Keratinocyte (primary cell): Measurements from ENCODE around the gene ANTXR2.

Experiments used
- EZH2 ChIP-seq: IDR thresholded peaks from one replicate; pipeline ENCODE4 v1.6.1; 2012; ENCODE audit warnings: inconsistent platforms, mild to moderate bottlenecking, low read length, moderate library complexity
- TF ChIP-seq, protein P1 (sequence below), 3 experiments: IDR thresholded peaks in 1 of 3; conservative IDR thresholded peaks in 1 of 3; optimal IDR thresholded peaks in 1 of 3; 2 replicates in 2 of 3; 3 replicates in 1 of 3; pipeline versions ENCODE3 to v1.5.1; 2011; ENCODE audit warnings: low read length in 3 of 3, mild to moderate bottlenecking in 3 of 3, moderate library complexity in 2 of 3, control low read depth in 1 of 3, inconsistent platforms in 1 of 3; ENCODE audit not compliant: insufficient read depth in 2 of 3; ENCODE audit errors: extremely low read depth in 1 of 3

DNA sequence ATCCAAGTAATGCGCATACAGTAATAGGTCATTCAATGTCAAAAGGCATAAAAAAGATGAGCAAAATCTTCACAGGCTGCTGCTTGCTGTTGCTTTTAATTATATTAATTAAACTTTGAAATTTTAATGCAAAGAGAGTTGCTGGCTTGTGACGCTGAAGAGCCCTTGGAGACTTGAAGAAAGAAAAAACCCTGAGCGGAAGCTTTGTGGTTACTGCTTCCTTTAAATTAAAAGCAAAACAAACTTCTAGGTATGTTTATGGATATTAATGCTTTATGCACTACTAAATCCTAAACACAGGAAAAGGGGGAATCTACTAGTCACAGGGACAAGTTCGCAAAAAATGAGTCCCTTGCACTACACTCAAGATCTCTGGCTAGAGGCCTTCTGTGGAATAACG, 166.7 kb downstream of the ANTXR2 start:
- no peak for TF ChIP-seq EZH2
- TF ChIP-seq, protein P1, sequence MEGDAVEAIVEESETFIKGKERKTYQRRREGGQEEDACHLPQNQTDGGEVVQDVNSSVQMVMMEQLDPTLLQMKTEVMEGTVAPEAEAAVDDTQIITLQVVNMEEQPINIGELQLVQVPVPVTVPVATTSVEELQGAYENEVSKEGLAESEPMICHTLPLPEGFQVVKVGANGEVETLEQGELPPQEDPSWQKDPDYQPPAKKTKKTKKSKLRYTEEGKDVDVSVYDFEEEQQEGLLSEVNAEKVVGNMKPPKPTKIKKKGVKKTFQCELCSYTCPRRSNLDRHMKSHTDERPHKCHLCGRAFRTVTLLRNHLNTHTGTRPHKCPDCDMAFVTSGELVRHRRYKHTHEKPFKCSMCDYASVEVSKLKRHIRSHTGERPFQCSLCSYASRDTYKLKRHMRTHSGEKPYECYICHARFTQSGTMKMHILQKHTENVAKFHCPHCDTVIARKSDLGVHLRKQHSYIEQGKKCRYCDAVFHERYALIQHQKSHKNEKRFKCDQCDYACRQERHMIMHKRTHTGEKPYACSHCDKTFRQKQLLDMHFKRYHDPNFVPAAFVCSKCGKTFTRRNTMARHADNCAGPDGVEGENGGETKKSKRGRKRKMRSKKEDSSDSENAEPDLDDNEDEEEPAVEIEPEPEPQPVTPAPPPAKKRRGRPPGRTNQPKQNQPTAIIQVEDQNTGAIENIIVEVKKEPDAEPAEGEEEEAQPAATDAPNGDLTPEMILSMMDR (optimal IDR thresholded peaks at IDR 0.05 in 1 of 3, IDR thresholded peaks at IDR 0.05 in 1 of 3, conservative IDR thresholded peaks at IDR 0.05 in 1 of 3; ENCODE audit: extremely low read depth in 1 of 3, insufficient read depth in 2 of 3, low read length in 3 of 3), result no peak
